Gastrocnemius medialis (tissue), 4 donors: ENCODE data around the gene VAC14. TPM values are rescaled to one million over a fixed set of nuclear protein-coding genes. Genes with fewer than 3 reads are reported as not detected.
"Not testable (repeated sequence)": the region's sequence is repeated elsewhere in the genome, so short reads cannot be mapped to it uniquely, and the experiment has no call there.

ENCODE experiments used
- ATAC-seq, 2 donors: fragments of 150-250 bp; one replicate each; pipeline ENCODE4 v1.9.1; 2016
- DNase-seq, 2 donors: peaks; one replicate each; pipeline ENCODE4 v3.0.0-alpha.2; 2019
- H3K27ac ChIP-seq, 4 donors: fragments of 200-600 bp; sonication (generic); 1 replicate in 1 of 4; 2 replicates in 3 of 4; pipeline ENCODE4 v1.5.1; 2016 to 2018; ENCODE audit warnings: mild to moderate bottlenecking in 2 of 4, moderate library complexity in 1 of 4
- H3K27me3 ChIP-seq, 3 donors: fragments of 200-600 bp; sonication (generic) in 2 of 3; 1 replicate in 1 of 3; 2 replicates in 2 of 3; pipeline versions ENCODE4 v1.5.1 to v1.6.0; 2016 to 2019; ENCODE audit warnings: mild to moderate bottlenecking in 1 of 3, moderate library complexity in 1 of 3
- H3K36me3 ChIP-seq, 2 donors: fragments of 200-600 bp; sonication (generic) in 1 of 2; one replicate each; pipeline ENCODE4 v1.5.1; 2017 to 2018
- H3K4me1 ChIP-seq, 2 donors: fragments of 200-600 bp; sonication (generic) in 1 of 2; one replicate each; pipeline ENCODE4 v1.5.1; 2016 to 2017; ENCODE audit warnings: mild to moderate bottlenecking in 2 of 2
- H3K4me3 ChIP-seq, 4 donors: fragments of 200-600 bp; sonication (generic) in 3 of 4; 1 replicate in 1 of 4; 2 replicates in 3 of 4; pipeline ENCODE4 v1.5.1; 2016 to 2019; ENCODE audit warnings: mild to moderate bottlenecking in 2 of 4
- H3K9me3 ChIP-seq, 3 donors: fragments of 200-600 bp; sonication (generic) in 2 of 3; 1 replicate in 1 of 3; 2 replicates in 2 of 3; pipeline ENCODE4 v1.5.1; 2016 to 2019
- CTCF ChIP-seq, 5 experiments: fragments of 450-650 bp in 3 of 5; fragments of 200-600 bp in 2 of 5; sonication (generic) in 2 of 5; IDR thresholded peaks in 4 of 5; conservative IDR thresholded peaks in 1 of 5; 1 replicate in 4 of 5; 2 replicates in 1 of 5; pipeline ENCODE4 v1.5.1; 2016 to 2019; ENCODE audit warnings: antibody characterized with exemption in 5 of 5, mild to moderate bottlenecking in 3 of 5, moderate library complexity in 3 of 5
- POLR2A ChIP-seq, 2 donors: fragments of 450-650 bp; IDR thresholded peaks; one replicate each; pipeline ENCODE4 v1.6.1; 2017; ENCODE audit warnings: antibody characterized with exemption in 2 of 2, mild to moderate bottlenecking in 2 of 2, moderate library complexity in 2 of 2
- in situ Hi-C, 4 donors: fragments of 200-750 bp; cut with MboI; loops; one replicate each; pipeline versions ENCODE4 v1.15.0 to v1.8.0; 2017; ENCODE audit warnings: low sequenced_read_pairs in 4 of 4
- intact Hi-C: fragments of 100-400 bp; cut with DNase I; formaldehyde crosslinking; loops from one replicate; pipeline ENCODE4 v1.15.1; 2023; ENCODE audit warnings: low total_unique reads
- total RNA-seq, 4 donors: library from RNA; depleted of rRNA; stranded (reverse); fragments of >200 nt; gene quantifications; one replicate each; pipeline versions ENCODE4 v1.1.0 to v1.2.3, GENCODE V29; 2016

The VAC14 gene
- total RNA-seq, 4 donors from 2014 or later, result 19.8 to 30.9 (median 27.0) TPM

- Histone ChIP-seq H3K4me3 (no peak overlapping the region), H3K27ac (peak overlapping the region in 3 of 4 donors; percentile 3 to 59 (median 40)), H3K27me3 (no peaks in the 10 kb centered on the region), H3K4me1 (peaks cover 13 to 24% of the 10 kb centered on the region in 2 donors), H3K36me3 (peaks cover 0 to 68% of the 10 kb centered on the region in 2 donors), H3K9me3 (no peaks in the 10 kb centered on the region)
- intact Hi-C loops (no loop called here), in situ Hi-C loops (loop anchor here in 1 of 4 donors (10.0 kb wide), 1 partner anchor 97 kb away; no protein-coding TSS in a partner anchor)
- ATAC-seq, result no peak
- no peak for DNase-seq
- TF ChIP-seq POLR2A (IDR thresholded peaks at IDR 0.05) (no peak), CTCF (IDR thresholded peaks at IDR 0.05 in 4 of 5, conservative IDR thresholded peaks at IDR 0.05 in 1 of 5) (no peak)
Observed at GRCh38 chr16:70677499-70678120, 123.3 kb downstream of the VAC14 start.

- Histone ChIP-seq H3K9me3 (no peaks in the 10 kb centered on the region), H3K4me1 (peaks cover 13 to 17% of the 10 kb centered on the region in 2 donors), H3K27ac (peak overlapping the region in 3 of 4 donors; percentile 3 to 59 (median 40)), H3K4me3 (no peak overlapping the region), H3K36me3 (peaks cover 0 to 69% of the 10 kb centered on the region in 2 donors), H3K27me3 (no peaks in the 10 kb centered on the region)
- intact Hi-C loops (no loop called here), in situ Hi-C loops (loop anchor here in 1 of 4 donors (10.0 kb wide), 1 partner anchor 98 kb away; no protein-coding TSS in a partner anchor)
- no peak for DNase-seq
- TF ChIP-seq CTCF (IDR thresholded peaks at IDR 0.05 in 4 of 5, conservative IDR thresholded peaks at IDR 0.05 in 1 of 5) (no peak), POLR2A (IDR thresholded peaks at IDR 0.05) (no peak)
- no peak for ATAC-seq
Observed at GRCh38 chr16:70676675-70677498, 124.1 kb downstream of the VAC14 start.

- in situ Hi-C loops (loop anchor here in 1 of 4 donors (10.0 kb wide), 1 partner anchor 99 kb away; no protein-coding TSS in a partner anchor), intact Hi-C loops (no loop called here)
- H3K9me3 ChIP-seq, result no peaks in the 10 kb centered on the region
- TF ChIP-seq CTCF (IDR thresholded peaks at IDR 0.05 in 4 of 5, conservative IDR thresholded peaks at IDR 0.05 in 1 of 5) (no peak), POLR2A (IDR thresholded peaks at IDR 0.05) (no peak)
- DNase-seq (no peak), ATAC-seq (peak in 1 of 2 donors; percentile 55)
- H3K27ac ChIP-seq, result peak overlapping the region; percentile 0 to 59 (median 46)
- H3K36me3 ChIP-seq, result peaks cover 0 to 78% of the 10 kb centered on the region in 2 donors
- no peaks in the 10 kb centered on the region for H3K27me3 ChIP-seq
- H3K4me1 ChIP-seq, result peaks cover 8% of the 10 kb centered on the region in 2 donors
- H3K4me3 ChIP-seq, result no peak overlapping the region
Observed at GRCh38 chr16:70675851-70676513, 125.0 kb downstream of the VAC14 start.

GRCh38 chr16:70674221-70675014 is 126.5 kb downstream of the VAC14 start:
- TF ChIP-seq POLR2A (IDR thresholded peaks at IDR 0.05) (no peak), CTCF (IDR thresholded peaks at IDR 0.05 in 4 of 5, conservative IDR thresholded peaks at IDR 0.05 in 1 of 5) (no peak)
- Histone ChIP-seq H3K36me3 (peaks cover 0 to 90% of the 10 kb centered on the region in 2 donors), H3K27ac (no peak overlapping the region), H3K4me1 (peaks cover 4 to 5% of the 10 kb centered on the region in 2 donors), H3K9me3 (no peaks in the 10 kb centered on the region), H3K27me3 (no peaks in the 10 kb centered on the region), H3K4me3 (no peak overlapping the region)
- in situ Hi-C loops (loop anchor here in 3 of 4 donors (5.0 to 25.0 kb wide), 3 partner anchors 98 to 312 kb away; no protein-coding TSS in a partner anchor), intact Hi-C loops (no loop called here)
- DNase-seq (no peak), ATAC-seq (no peak)

GRCh38 chr16:70670938-70671337 is 130.0 kb downstream of the VAC14 start:
- H3K9me3 ChIP-seq, intact Hi-C loops, H3K4me3 ChIP-seq, H3K27me3 ChIP-seq, ATAC-seq, H3K27ac ChIP-seq, DNase-seq, H3K4me1 ChIP-seq: not testable (repeated sequence)
- peaks cover 0 to 89% of the 10 kb centered on the region in 2 donors for H3K36me3 ChIP-seq
- in situ Hi-C loops, result loop anchor here in 3 of 4 donors (5.0 to 25.0 kb wide), 3 partner anchors 101 to 309 kb away; no protein-coding TSS in a partner anchor
